Esophagus (tissue), 2 donors: ENCODE results near the gene POMP. TPM values are rescaled to one million over a fixed set of nuclear protein-coding genes. Genes with fewer than 3 reads are reported as not detected.

Experiments
- H3K27ac ChIP-seq, 2 donors: one replicate each; pipeline ENCODE4 v1.5.1; 2013; ENCODE audit warnings: low read depth in 2 of 2, mild to moderate bottlenecking in 2 of 2, inconsistent platforms in 1 of 2, low read length in 1 of 2, moderate library complexity in 1 of 2
- H3K27me3 ChIP-seq, 2 donors: one replicate each; pipeline ENCODE4 v1.6.1; 2013; ENCODE audit warnings: low read length in 2 of 2, control low read depth in 1 of 2, mild to moderate bottlenecking in 1 of 2; ENCODE audit not compliant: insufficient read depth in 2 of 2, control insufficient read depth in 1 of 2
- H3K36me3 ChIP-seq, 2 donors: one replicate each; pipeline ENCODE4 v1.6.1; 2013; ENCODE audit warnings: low read length in 1 of 2; ENCODE audit not compliant: control insufficient read depth in 2 of 2, insufficient read depth in 2 of 2
- H3K4me1 ChIP-seq, 2 donors: one replicate each; pipeline ENCODE4 v1.6.1; 2013; ENCODE audit warnings: low read length in 1 of 2; ENCODE audit not compliant: control insufficient read depth in 2 of 2, insufficient read depth in 2 of 2
- H3K4me3 ChIP-seq, 2 donors: one replicate each; pipeline ENCODE4 v1.5.1; 2013; ENCODE audit warnings: low read length in 2 of 2, mild to moderate bottlenecking in 2 of 2, low read depth in 1 of 2, moderate library complexity in 1 of 2
- H3K9me3 ChIP-seq, 2 donors: one replicate each; pipeline ENCODE4 v1.6.1; 2013; ENCODE audit warnings: mild to moderate bottlenecking in 2 of 2, low read depth in 1 of 2, low read length in 1 of 2, moderate library complexity in 1 of 2; ENCODE audit not compliant: control insufficient read depth in 2 of 2, insufficient read depth in 1 of 2
- WGBS, 2 donors: extraction: QIAGEN DNeasy Blood & Tissue Kit; methylation state at CpG; one replicate each; pipeline ENCODE4 v1.1.7; 2013; 5-methylcytosine and 5-hydroxymethylcytosine counted together
- polyA plus RNA-seq, 2 donors: library from polyadenylated mRNA; stranded (reverse); fragments of 200-250 nt; gene quantifications; one replicate each; pipeline ENCODE4 v1.2.3, GENCODE V29; 2013
- donor health status: healthy with polysubstance abuse.
- donor health status: Bipolar disorder and iron deficiency.

POMP gene
- polyA plus RNA-seq, 2 donors: 46.0 to 65.2 TPM

GRCh38 chr13:28707629-28708427 lies 48.9 kb downstream of the POMP start:
- Histone ChIP-seq H3K9me3 (no peaks in the 10 kb centered on the region), H3K4me3 (no peak overlapping the region), H3K27me3 (no peaks in the 10 kb centered on the region), H3K4me1 (no peaks in the 10 kb centered on the region), H3K36me3 (peaks cover under 1 to 2% of the 10 kb centered on the region in 2 donors), H3K27ac (no peak overlapping the region)
- WGBS, 2 donors: 67 to 74% methylated on average over 5 of the region's 5 CpGs

DNA sequence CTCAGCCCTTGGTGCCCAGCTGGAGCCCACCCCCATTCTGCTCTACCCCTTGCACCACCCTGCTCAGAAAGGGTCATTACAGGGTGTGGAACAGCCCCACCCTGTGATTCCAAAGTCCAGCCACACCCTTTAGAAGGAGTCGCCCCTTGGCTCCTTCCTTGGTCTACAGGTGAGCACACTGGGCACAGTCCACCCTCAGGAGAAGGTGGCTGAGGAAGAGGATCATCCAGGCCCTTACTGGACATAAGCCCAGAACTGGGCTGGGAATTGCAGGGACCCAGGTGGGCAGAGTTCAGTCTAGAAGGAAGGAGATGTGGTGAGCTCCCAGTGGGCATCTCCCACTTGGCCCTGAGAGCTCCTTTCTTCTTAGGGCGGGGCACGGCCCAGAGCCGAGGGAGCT lies 51.2 kb downstream of the POMP start:
- Histone ChIP-seq H3K36me3 (peaks cover 0 to 2% of the 10 kb centered on the region in 2 donors), H3K27me3 (no peaks in the 10 kb centered on the region), H3K4me1 (no peaks in the 10 kb centered on the region), H3K9me3 (no peaks in the 10 kb centered on the region), H3K4me3 (no peak overlapping the region), H3K27ac (no peak overlapping the region)
- WGBS, 2 donors: 80% methylated on average over 4 of the region's 4 CpGs

DNA sequence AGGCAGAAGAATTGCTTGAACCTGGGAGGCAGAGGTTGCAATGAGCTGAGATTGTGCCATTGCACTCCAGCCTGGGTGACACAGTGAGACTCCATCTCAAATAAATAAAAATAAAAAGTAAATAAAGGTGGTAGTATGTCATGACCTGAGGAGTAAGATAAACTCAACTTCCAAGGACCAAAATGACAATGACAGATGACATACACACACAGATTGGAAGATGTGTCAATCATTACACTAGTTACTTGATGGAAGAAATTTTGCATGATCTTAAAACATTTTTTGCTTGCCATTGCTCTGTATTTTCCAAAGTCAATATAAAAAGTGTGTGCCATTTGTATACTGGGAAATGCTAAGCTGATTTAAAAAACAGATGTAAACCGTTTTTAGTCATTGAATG lies 55.7 kb downstream of the POMP start:
- Histone ChIP-seq H3K9me3 (no peaks in the 10 kb centered on the region), H3K27ac (no peak overlapping the region), H3K36me3 (peaks cover 0 to 2% of the 10 kb centered on the region in 2 donors), H3K4me3 (no peak overlapping the region), H3K4me1 (peaks cover 0 to 2% of the 10 kb centered on the region in 2 donors), H3K27me3 (no peaks in the 10 kb centered on the region)
- 87 to 95% methylated on average over 1 of the region's 1 CpG for WGBS, 2 donors

- Histone ChIP-seq H3K27ac (no peak overlapping the region), H3K4me1 (peaks cover 0 to 2% of the 10 kb centered on the region in 2 donors), H3K36me3 (no peaks in the 10 kb centered on the region), H3K27me3 (no peaks in the 10 kb centered on the region), H3K4me3 (no peak overlapping the region), H3K9me3 (no peaks in the 10 kb centered on the region)
- WGBS, 2 donors: 31 to 35% methylated on average over 8 of the region's 8 CpGs
Observed at GRCh38 chr13:28716511-28716910, 57.6 kb downstream of the POMP start.

- H3K36me3 ChIP-seq: no peaks in the 10 kb centered on the region
- H3K27ac ChIP-seq: peak overlapping the region in 1 of 2 donors; percentile 54
- no peaks in the 10 kb centered on the region for H3K9me3 ChIP-seq
- H3K4me1 ChIP-seq: peaks cover 0 to 2% of the 10 kb centered on the region in 2 donors
- WGBS, 2 donors: 76 to 77% methylated on average over 3 of the region's 3 CpGs
- H3K27me3 ChIP-seq: no peaks in the 10 kb centered on the region
- H3K4me3 ChIP-seq: no peak overlapping the region
Observed at GRCh38 chr13:28717170-28717569, 58.2 kb downstream of the POMP start.

DNA sequence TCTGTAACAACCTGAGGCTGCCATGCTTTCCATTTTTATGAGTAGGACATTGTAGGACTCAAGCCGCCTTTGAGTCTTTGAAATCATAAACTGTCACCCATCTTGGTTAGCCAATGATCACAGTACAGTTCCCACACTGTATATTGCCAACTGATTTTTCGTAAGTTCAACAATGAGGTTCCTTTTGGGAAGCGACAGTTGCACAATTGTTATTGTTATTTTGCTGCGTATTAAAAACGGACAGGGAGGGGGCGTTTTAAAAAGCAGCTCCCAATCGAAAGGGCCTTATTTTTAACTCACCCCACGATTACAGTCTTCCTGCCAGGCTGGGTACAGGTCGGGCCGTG lies 59.2 kb downstream of the POMP start:
- Histone ChIP-seq H3K4me1 (peaks cover 0 to 2% of the 10 kb centered on the region in 2 donors), H3K9me3 (no peaks in the 10 kb centered on the region), H3K27ac (peak overlapping the region; percentile 85 to 86), H3K36me3 (no peaks in the 10 kb centered on the region), H3K4me3 (peak overlapping the region; percentile 51 to 75), H3K27me3 (no peaks in the 10 kb centered on the region)
- 5 to 6% methylated on average over 10 of the region's 10 CpGs for WGBS, 2 donors

DNA sequence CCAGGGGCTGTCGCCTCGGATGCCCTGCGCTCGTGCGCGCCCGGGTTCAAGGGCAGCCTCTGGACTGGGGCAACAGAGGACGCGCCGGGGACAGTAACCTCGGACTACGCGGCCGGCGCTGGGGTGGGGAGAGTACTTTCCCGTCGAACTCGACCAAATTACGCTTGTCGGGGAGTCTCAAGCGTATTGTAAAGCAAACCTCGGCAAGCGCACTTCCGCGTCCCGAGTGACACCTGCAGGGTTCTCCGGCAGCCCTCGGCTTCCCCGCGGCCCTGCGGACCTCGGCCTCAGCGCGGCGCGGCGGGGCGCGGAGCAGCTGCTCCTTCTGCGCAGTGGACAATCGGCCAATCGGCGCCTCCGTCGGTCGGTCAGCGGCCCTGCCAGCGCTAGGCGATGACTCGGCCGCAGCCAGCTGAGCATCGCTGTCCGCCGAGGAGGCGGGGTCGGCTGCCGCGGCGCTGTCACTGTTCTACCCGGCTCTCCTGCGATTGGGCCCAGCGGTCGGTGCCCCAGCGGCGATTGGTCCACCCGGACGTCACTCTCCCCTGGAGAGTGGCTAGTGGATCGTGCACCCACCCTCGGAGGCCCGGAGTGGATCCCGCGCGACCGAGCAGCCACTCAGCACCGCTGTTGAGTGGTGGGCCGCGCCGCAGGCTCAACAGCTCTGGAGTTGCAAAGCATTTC lies 59.8 kb downstream of the POMP start, which contains the start of gene SLC46A3:
TSS of gene SLC46A3 (minus strand) at position 428 of the 684 bp plus-strand sequence. CDS start 972 bp downstream, outside the sequence.
- Histone ChIP-seq H3K36me3 (no peaks in the 10 kb centered on the region), H3K27me3 (no peaks in the 10 kb centered on the region), H3K4me3 (peak within 1 kb of the TSS; percentile 51 to 75), H3K27ac (peak within 1 kb of the TSS; percentile 85 to 86), H3K4me1 (peaks cover 0 to 2% of the 10 kb centered on the region in 2 donors), H3K9me3 (no peaks in the 10 kb centered on the region)
- 0 to 1% methylated on average over 65 to 78 of the region's 78 CpGs for WGBS, 2 donors

DNA sequence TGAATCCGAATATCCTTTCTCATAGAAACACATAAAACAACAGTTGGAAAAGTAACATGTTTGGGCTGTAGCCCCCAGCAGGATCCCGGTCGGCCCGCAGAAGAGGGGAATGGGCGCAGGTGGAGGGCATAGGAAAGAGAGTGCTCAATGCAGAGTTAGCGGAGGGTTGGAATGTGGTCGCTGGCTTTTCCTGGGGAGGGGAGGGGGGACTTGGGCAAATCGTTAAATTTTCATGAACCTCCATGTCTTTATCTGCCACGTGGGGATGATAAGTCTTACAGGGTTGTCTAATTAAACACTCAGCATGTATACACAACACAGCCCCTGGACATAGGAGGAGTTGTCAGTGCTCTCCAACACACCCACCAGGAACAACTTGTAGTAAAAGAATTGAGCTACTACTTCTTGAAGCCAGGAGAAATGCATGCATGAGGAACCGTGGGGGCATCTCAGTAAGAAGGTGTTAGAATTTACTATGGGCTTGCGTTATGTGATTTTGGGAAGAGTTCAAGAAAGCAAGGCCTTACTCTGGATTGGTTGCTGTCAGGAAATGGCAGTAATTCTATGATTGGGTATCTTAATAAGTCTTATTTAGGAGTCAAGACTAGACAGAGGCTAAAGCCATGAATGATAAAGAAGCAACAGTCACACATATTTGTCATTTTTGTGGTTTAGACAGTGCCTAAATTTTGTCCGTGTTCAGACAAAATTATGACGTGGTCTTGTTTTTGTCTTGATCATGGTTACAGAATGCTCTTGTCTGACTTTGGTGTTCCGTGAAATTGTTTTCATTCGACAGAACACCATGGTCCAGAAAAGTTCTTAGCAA lies 60.5 kb downstream of the POMP start:
- Histone ChIP-seq H3K36me3 (no peaks in the 10 kb centered on the region), H3K27me3 (no peaks in the 10 kb centered on the region), H3K4me1 (peaks cover 0 to 2% of the 10 kb centered on the region in 2 donors), H3K4me3 (peak overlapping the region; percentile 51 to 75), H3K27ac (peak overlapping the region; percentile 45 to 54), H3K9me3 (peaks cover 0 to 2% of the 10 kb centered on the region in 2 donors)
- WGBS, 2 donors: 38 to 42% methylated on average over 15 of the region's 15 CpGs

DNA sequence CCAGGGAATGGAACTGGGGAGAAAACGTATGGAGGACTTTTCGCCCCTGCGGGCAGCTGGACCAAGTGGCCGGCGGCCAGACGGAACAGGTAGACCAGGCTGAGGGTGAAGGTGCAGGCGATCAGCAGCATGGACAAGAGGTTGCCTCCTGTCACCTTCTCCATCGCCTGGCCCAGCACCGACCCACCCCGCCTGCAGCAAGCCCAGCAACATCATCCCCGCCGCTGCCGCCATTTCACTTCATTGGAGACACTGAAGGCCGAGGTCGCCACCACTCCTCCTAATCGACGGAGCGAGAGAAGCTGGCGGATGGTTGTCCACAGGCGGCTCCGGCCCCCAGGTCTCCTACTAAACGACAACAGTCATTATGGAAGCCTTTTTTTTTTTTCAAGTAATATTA lies 64.9 kb downstream of the POMP start:
- no peaks in the 10 kb centered on the region for H3K36me3 ChIP-seq

More for the DNA sequence above, 64.9 kb downstream of the POMP start:
- no peak overlapping the region for H3K27ac ChIP-seq
- H3K27me3 ChIP-seq: peaks cover 0 to 3% of the 10 kb centered on the region in 2 donors
- no peak overlapping the region for H3K4me3 ChIP-seq
- 97% methylated on average over 19 to 22 of the region's 22 CpGs for WGBS, 2 donors
- H3K9me3 ChIP-seq: peaks cover 0 to 2% of the 10 kb centered on the region in 2 donors
- no peaks in the 10 kb centered on the region for H3K4me1 ChIP-seq
